ENCODE measurements around the gene ETV1. TPM values are rescaled to one million over a fixed set of nuclear protein-coding genes. Genes with fewer than 3 reads are reported as not detected.

ETV1 gene
- total and polyA plus RNA-seq, 9 of the 15 experiments (the other 6 are each of a cell fraction or from before 2014, with no cell fraction given) = 7.2 to 27.4 (median 14.0) TPM

GRCh38 chr7:13849163-13849892 is 140.1 kb downstream of the ETV1 start (continued):
- peak; percentile 98 for TF ChIP-seq THRB (CRISPR knock-in tag; conservative IDR thresholded peaks at IDR 0.05)
- no peak for TF ChIP-seq MAFK (IDR thresholded peaks at IDR 0.05; ENCODE audit: low read length)
- TF ChIP-seq HINFP (tag; conservative IDR thresholded peaks at IDR 0.05; ENCODE audit: low read depth) = peak; percentile 61; the same call in 1 of the 2 replicates
- TF ChIP-seq ZNF766 (CRISPR knock-in tag; conservative IDR thresholded peaks at IDR 0.05) = peak; percentile 71
- no peak for TF ChIP-seq ZNF785 (CRISPR knock-in tag; IDR thresholded peaks at IDR 0.05)
- no peak for TF ChIP-seq MTF1 (CRISPR knock-in tag; IDR thresholded peaks at IDR 0.05; ENCODE audit: borderline replicate concordance)
- no peak for TF ChIP-seq ZNF318 (IDR thresholded peaks at IDR 0.05; ENCODE audit: borderline replicate concordance in 1 of 2, low read depth in 1 of 2)
- TF ChIP-seq ATF4 (CRISPR knock-in tag; IDR thresholded peaks at IDR 0.05) = 0 out of 2 replicates have a peak, but pooled peaks have one; percentile 27
- TF ChIP-seq PRMT5 (CRISPR knock-in tag; IDR thresholded peaks at IDR 0.05) = no peak
- peak; percentile 86 for TF ChIP-seq DIDO1 (tag; IDR thresholded peaks at IDR 0.05; ENCODE audit: low read depth)
- no peak for TF ChIP-seq KHSRP (IDR thresholded peaks at IDR 0.05)
- no peak for TF ChIP-seq RNF2 (IDR thresholded peaks at IDR 0.05)
- no peak for TF ChIP-seq ZNF277 (CRISPR knock-in tag; IDR thresholded peaks at IDR 0.05; ENCODE audit: borderline replicate concordance)
